Measurements from ENCODE around the gene TSHZ2. TPM values are rescaled to one million over a fixed set of nuclear protein-coding genes. Genes with fewer than 3 reads are reported as not detected.

The TSHZ2 gene
- total RNA-seq, 1 donor from 2014 or later: 19.8 TPM

DNA sequence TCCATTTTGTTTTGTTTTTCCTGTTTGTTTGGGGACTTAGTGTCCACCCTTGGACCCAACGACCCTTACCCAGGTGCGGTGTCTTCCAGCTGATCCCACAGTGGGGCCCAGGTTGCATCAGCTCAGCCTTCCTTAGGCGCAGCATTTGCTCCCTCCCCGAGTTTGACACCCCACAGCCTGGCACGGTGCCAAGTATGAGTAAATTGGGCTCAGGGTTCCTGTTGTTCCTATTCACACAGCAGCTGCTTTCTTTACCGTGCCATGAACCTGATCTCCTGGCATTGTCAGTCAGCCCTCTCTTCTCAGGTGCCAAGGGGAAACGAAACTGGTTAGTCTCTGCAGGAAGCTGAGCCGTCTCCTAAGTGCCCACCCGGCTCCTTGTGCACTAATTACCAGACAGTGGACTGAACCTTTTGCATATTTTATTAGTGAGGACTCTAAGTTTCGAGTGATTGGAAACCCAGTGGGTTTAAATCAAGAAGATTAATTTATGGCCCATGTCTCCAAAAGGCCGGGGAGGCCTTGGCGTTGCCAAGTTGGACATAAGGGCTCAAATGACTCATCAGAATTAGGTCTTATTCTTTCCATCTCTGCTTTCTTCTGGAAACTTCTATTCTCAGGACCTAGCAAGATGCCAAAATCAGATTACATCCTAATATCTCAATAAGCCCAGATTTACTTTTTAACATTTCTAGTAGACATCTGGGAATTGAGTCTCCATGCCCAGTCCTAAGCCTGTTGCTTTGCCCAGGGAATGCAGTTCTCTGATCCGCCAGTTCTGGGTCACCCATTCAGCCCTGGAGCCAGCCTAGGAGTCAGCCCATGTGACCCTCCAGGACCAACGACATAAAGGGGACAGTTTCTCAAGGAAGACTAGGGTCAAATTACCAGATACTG is 68.8 kb downstream of the TSHZ2 start:
- Mint-ChIP-seq H3K4me1 (ENCODE audit: low read depth) (peaks cover 3% of the 10 kb centered on the region), H3K36me3 (ENCODE audit: low read depth) (peaks cover 5% of the 10 kb centered on the region), H3K9me3 (no peaks in the 10 kb centered on the region), H3K4me3 (ENCODE audit: low read depth) (no peak overlapping the region), H3K27ac (no peak overlapping the region), H3K27me3 (ENCODE audit: low read depth) (no peaks in the 10 kb centered on the region)
- DNase-seq (ENCODE audit: low spot score): no peak
- intact Hi-C loops (cut with micrococcal nuclease): no loop called here

DNA sequence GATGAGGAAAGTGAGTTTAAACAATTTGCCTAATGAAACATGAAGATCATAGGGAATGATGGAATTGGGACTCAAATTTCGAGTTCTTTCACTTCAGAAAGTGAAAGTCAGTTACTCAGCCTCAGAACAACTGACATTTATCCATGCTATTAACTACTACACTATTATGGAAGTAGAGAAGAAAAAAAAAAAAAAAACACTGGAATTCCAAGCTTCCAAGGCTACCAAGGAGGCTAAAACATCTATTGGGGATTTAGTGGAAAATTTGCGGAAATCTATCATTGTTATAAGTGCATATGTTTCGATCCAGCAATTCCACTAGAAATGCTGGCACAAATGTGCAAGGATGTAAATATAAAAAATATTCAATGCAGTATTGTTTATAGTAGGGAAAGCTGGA is 70.4 kb downstream of the TSHZ2 start:
- intact Hi-C loops (cut with micrococcal nuclease): no loop called here
- Mint-ChIP-seq H3K27ac (no peak overlapping the region), H3K4me1 (ENCODE audit: low read depth) (peaks cover 1% of the 10 kb centered on the region), H3K27me3 (ENCODE audit: low read depth) (no peaks in the 10 kb centered on the region), H3K36me3 (ENCODE audit: low read depth) (peaks cover 8% of the 10 kb centered on the region), H3K4me3 (ENCODE audit: low read depth) (no peak overlapping the region), H3K9me3 (no peaks in the 10 kb centered on the region)
- no peak for DNase-seq (ENCODE audit: low spot score)

DNA sequence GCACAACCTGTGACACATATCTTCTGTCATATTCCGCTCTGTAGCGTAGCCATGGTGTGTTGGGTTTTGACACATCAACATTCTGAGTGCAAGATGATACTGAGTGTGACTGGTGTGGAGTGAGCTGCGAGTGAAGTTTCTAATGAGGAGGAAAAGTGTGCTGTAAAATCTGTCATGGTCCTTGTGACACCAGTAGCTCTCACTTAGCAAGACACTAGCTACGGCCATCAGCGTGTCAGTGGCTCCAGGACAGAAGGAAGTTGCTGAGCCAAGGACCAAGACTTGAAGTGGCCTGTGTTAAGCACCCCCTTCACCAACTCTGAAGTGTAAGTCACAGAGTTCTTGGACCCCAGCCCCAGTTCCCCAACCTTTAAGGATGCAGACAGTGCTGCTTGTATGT is 72.1 kb downstream of the TSHZ2 start:
- Mint-ChIP-seq H3K36me3 (ENCODE audit: low read depth) (peaks cover 8% of the 10 kb centered on the region), H3K27ac (no peak overlapping the region), H3K27me3 (ENCODE audit: low read depth) (no peaks in the 10 kb centered on the region), H3K4me1 (ENCODE audit: low read depth) (no peaks in the 10 kb centered on the region), H3K4me3 (ENCODE audit: low read depth) (no peak overlapping the region), H3K9me3 (no peaks in the 10 kb centered on the region)
- DNase-seq (ENCODE audit: low spot score): no peak
- intact Hi-C loops (cut with micrococcal nuclease): no loop called here

DNA sequence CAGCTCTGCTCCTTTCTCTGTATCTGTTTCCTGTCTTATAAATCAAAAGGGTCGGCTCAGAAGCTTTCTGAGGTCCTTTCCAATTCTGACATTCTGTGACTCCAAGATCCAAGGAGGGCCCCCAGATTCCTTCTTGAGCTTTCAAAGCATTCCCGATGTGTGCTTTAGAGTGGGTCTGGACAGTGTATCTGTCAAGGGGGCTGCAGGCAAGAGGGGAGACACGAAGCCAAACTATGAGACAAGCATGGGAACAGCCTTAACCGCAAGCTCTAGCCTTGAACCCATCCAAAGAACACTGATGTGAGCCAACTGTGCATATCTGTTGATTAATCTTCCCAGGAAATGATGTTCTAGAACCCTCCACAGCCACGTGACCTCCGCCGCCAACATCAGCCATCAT is 73.8 kb downstream of the TSHZ2 start:
- Mint-ChIP-seq H3K4me3 (ENCODE audit: low read depth) (no peak overlapping the region), H3K36me3 (ENCODE audit: low read depth) (peaks cover 8% of the 10 kb centered on the region), H3K4me1 (ENCODE audit: low read depth) (peaks cover 4% of the 10 kb centered on the region), H3K27ac (no peak overlapping the region), H3K9me3 (no peaks in the 10 kb centered on the region), H3K27me3 (ENCODE audit: low read depth) (no peaks in the 10 kb centered on the region)
- DNase-seq (ENCODE audit: low spot score): no peak
- intact Hi-C loops (cut with micrococcal nuclease): no loop called here

DNA sequence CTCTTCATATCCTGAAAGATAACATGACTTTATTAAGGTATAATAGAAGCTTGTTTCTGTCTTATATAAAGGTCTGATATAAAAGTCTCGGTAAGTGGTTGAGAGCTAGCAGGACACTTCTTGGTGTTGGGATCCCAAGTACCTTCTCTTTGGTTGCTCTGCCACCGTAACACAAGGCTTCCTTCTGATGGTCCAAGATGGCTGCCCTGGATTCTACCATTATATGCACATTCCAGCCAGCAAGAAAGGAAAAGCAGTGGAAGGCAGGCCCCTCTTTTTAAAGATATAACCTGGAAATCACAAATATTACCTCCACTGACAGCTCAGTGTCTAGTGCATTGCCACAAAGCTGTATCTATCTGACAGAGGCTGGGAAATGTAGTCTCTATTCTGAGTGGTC is 75.0 kb downstream of the TSHZ2 start:
- H3K4me1 Mint-ChIP-seq (ENCODE audit: low read depth): peaks cover 4% of the 10 kb centered on the region
- intact Hi-C loops (cut with micrococcal nuclease): no loop called here
- H3K9me3 Mint-ChIP-seq: no peaks in the 10 kb centered on the region
- no peak overlapping the region for H3K27ac Mint-ChIP-seq
- H3K4me3 Mint-ChIP-seq (ENCODE audit: low read depth): no peak overlapping the region
- no peak for DNase-seq (ENCODE audit: low spot score)
- peaks cover 12% of the 10 kb centered on the region for H3K36me3 Mint-ChIP-seq (ENCODE audit: low read depth)
- no peaks in the 10 kb centered on the region for H3K27me3 Mint-ChIP-seq (ENCODE audit: low read depth)

DNA sequence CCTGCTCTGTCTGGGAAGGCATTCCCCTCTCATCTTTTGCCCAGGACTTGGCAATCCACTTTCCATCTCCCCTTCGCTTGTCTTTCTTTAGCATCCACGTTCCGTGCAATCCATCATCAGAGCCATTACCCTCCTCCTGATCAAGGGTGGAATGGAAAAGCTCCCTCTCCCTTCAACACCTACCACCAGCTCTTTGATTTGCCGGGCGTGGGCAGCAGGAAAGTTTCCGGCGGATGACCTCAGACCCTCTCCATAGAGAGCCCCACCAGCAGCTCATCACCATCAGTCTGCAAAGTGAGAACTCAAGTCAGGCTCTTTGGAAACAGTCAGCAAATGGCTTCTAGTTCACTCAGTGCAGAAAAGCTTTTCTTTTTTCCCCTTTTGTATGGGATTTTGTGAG is 76.2 kb downstream of the TSHZ2 start:
- Mint-ChIP-seq H3K4me1 (ENCODE audit: low read depth) (peaks cover 4% of the 10 kb centered on the region), H3K9me3 (no peaks in the 10 kb centered on the region), H3K27ac (no peak overlapping the region), H3K27me3 (ENCODE audit: low read depth) (no peaks in the 10 kb centered on the region), H3K4me3 (ENCODE audit: low read depth) (no peak overlapping the region), H3K36me3 (ENCODE audit: low read depth) (peaks cover 12% of the 10 kb centered on the region)
- intact Hi-C loops (cut with micrococcal nuclease): no loop called here
- no peak for DNase-seq (ENCODE audit: low spot score)

DNA sequence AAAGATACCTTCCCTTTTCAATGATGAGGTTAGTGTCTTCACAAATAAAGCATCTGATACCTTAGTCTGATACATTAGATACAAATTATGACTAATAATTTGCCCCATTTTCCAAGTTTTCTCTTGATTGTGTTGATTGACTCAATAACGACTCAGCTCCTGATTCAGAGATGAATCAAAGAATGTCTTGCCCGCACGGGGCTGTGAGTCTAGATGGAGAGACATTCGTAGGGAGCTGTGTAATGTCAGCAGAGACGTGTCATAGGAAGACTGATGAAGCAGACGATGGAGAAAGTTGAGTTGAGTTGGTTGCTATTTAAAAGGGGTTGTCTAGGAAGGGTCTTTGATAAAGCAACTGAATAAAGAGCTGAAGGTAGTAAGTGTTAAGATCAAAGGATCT is 78.2 kb downstream of the TSHZ2 start:
- Mint-ChIP-seq H3K27ac (no peak overlapping the region), H3K36me3 (ENCODE audit: low read depth) (peaks cover 12% of the 10 kb centered on the region), H3K9me3 (no peaks in the 10 kb centered on the region), H3K4me3 (ENCODE audit: low read depth) (no peak overlapping the region), H3K4me1 (ENCODE audit: low read depth) (peaks cover 4% of the 10 kb centered on the region), H3K27me3 (ENCODE audit: low read depth) (no peaks in the 10 kb centered on the region)
- intact Hi-C loops (cut with micrococcal nuclease): no loop called here
- no peak for DNase-seq (ENCODE audit: low spot score)

DNA sequence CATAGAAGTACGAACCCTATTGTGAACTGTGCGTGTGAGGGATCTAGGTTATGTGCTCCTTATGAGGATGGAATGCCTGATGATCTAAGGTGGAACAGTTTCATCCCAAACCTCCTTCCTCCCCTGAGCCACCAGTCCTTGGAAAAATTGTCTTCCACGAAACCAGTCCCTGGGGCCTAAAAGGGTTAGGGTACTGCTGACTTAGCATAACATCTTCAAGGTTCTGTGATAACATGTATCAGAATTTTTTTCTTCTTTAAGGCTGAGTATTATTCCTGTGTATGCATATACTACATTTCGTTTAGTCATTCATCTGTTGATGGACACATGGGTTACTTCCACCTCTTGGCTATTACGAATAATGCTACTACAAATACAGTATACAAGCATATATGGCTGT is 80.2 kb downstream of the TSHZ2 start:
- peaks cover 4% of the 10 kb centered on the region for H3K4me1 Mint-ChIP-seq (ENCODE audit: low read depth)
- no peak for DNase-seq (ENCODE audit: low spot score)
- intact Hi-C loops (cut with micrococcal nuclease): no loop called here
- no peaks in the 10 kb centered on the region for H3K27me3 Mint-ChIP-seq (ENCODE audit: low read depth)
- peaks cover 4% of the 10 kb centered on the region for H3K9me3 Mint-ChIP-seq
- H3K27ac Mint-ChIP-seq: no peak overlapping the region
- H3K36me3 Mint-ChIP-seq (ENCODE audit: low read depth): peaks cover 15% of the 10 kb centered on the region
- H3K4me3 Mint-ChIP-seq (ENCODE audit: low read depth): no peak overlapping the region

DNA sequence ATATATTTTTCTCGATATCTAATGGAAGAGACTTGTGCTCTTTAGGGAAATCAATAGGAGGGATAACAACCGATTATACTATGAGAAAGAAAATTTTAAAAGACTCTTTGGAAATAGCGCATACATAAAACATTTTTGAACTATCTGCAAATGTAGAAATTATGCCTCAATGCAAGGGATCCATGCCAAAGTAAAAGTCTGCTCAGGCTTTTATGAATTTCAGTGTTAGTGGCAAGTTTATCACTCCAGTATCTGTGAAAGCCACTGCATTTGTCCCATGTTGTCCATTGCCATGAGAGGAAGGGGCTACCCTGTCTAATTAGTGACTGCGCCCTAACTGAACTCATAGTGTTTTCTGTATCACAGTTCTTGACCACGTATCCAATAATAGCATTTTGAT is 81.4 kb downstream of the TSHZ2 start:
- H3K9me3 Mint-ChIP-seq: peaks cover 4% of the 10 kb centered on the region
- no peaks in the 10 kb centered on the region for H3K27me3 Mint-ChIP-seq (ENCODE audit: low read depth)
- intact Hi-C loops (cut with micrococcal nuclease): no loop called here
- H3K27ac Mint-ChIP-seq: no peak overlapping the region
- peaks cover 8% of the 10 kb centered on the region for H3K36me3 Mint-ChIP-seq (ENCODE audit: low read depth)
- no peak for DNase-seq (ENCODE audit: low spot score)
- peaks cover 4% of the 10 kb centered on the region for H3K4me1 Mint-ChIP-seq (ENCODE audit: low read depth)
- H3K4me3 Mint-ChIP-seq (ENCODE audit: low read depth): no peak overlapping the region

DNA sequence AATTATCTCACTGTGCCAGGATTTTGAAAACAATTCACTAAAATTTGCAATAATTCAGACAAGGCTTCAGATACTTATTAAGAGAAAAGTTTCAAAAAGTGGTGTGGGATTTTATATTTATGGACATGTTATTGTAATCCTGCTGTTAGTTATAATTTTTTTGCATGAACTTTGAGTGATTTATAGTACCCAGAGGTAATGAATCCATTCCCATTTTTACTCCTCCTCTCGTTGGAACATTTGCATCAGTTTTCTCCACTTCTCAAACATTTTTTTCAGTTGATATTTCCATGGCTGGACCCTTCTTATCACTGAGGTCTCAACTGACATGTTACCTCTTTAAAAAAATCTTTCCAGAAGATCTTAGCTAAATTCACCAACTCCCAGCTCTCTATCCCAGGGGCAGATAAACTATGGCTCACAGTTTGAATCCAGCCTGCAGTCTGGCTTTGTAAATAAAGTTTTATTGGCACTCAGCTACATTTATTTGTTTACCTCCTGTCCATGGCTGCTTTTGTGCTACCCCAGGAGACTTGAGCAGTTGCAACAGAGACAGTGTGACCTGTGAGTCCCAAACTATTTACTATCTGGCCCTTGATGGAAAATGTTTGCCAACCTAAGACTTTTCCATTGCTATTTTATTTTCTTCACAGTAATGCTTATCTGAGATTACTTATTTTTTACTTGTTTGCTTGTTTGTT is 83.4 kb downstream of the TSHZ2 start:
- Mint-ChIP-seq H3K27me3 (ENCODE audit: low read depth) (no peaks in the 10 kb centered on the region), H3K36me3 (ENCODE audit: low read depth) (peaks cover 8% of the 10 kb centered on the region), H3K4me1 (ENCODE audit: low read depth) (peaks cover 2% of the 10 kb centered on the region), H3K27ac (no peak overlapping the region), H3K9me3 (peaks cover 4% of the 10 kb centered on the region), H3K4me3 (ENCODE audit: low read depth) (no peak overlapping the region)
- no peak for DNase-seq (ENCODE audit: low spot score)
- intact Hi-C loops (cut with micrococcal nuclease): no loop called here

DNA sequence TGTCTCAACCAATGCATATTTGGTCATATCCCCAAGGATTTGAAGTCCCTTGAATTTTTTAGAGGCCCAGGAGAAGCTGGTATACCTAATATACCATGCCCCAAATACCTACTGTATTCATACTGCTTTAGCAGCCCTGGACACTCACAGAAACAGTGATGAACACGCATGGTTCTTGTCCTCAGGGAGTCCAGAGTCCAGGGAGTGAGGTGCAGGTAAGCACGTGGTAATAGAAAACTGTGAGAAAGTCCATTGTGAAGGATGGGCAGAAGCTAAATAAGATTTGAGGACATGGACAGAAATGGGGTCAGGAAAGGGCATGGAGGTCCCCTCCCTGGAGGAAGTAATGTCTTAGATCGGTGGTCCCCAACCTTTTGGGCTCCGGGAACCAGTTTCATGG is 85.4 kb downstream of the TSHZ2 start:
- H3K9me3 Mint-ChIP-seq: peaks cover 4% of the 10 kb centered on the region
- DNase-seq (ENCODE audit: low spot score): no peak
- no peak overlapping the region for H3K4me3 Mint-ChIP-seq (ENCODE audit: low read depth)
- peaks cover 4% of the 10 kb centered on the region for H3K36me3 Mint-ChIP-seq (ENCODE audit: low read depth)
- no peak overlapping the region for H3K27ac Mint-ChIP-seq
- intact Hi-C loops (cut with micrococcal nuclease): no loop called here
- peaks cover 17% of the 10 kb centered on the region for H3K4me1 Mint-ChIP-seq (ENCODE audit: low read depth)
- no peaks in the 10 kb centered on the region for H3K27me3 Mint-ChIP-seq (ENCODE audit: low read depth)

DNA sequence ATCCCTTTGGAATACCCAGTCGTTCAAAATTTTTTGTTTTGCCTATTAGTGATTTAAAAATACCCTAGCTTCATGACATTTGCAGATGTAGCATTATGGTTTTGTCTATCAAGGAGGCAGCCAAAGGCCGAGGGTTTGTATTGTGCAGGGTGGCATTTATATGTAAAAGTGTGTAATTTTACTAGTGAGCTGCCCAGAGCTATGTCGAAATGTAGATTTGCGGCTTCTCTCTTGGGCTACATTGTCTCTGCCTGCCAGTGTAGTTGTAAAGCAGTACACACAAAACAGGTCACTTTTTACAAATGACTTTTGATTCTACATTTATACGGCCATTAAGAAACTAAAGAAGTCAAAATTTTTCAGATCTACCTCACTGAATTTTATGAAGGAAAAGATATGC is 87.7 kb downstream of the TSHZ2 start:
- no peak overlapping the region for H3K27ac Mint-ChIP-seq
- H3K4me3 Mint-ChIP-seq (ENCODE audit: low read depth): no peak overlapping the region
- peaks cover 4% of the 10 kb centered on the region for H3K36me3 Mint-ChIP-seq (ENCODE audit: low read depth)
- no peaks in the 10 kb centered on the region for H3K27me3 Mint-ChIP-seq (ENCODE audit: low read depth)
- DNase-seq (ENCODE audit: low spot score): no peak
- intact Hi-C loops (cut with micrococcal nuclease): no loop called here
- H3K4me1 Mint-ChIP-seq (ENCODE audit: low read depth): peaks cover 20% of the 10 kb centered on the region
- peaks cover 4% of the 10 kb centered on the region for H3K9me3 Mint-ChIP-seq

All from activated T-helper 2 cell treated with anti-CD3 and anti-CD28 coated beads, Interferon-gamma antibody, Interleukin-2, Interleukin-4, amounts not matched to agents 10 μg/mL and 5 μg/mL and 100 μg/mL, durations not matched to agents 14 hours and 24 hours and 36 hours (primary cell).